HG02840 (cell line): ENCODE results near the gene SMYD3.

Experiments used
- ATAC-seq: cut with Tn5 transposase; IDR thresholded peaks from one replicate; pipeline ENCODE4 v1.9.1; 2021; ENCODE audit warnings: mild to moderate bottlenecking, moderate library complexity, moderate number of reproducible peaks; ENCODE audit not compliant: unreplicated experiment, low FRiP score

SMYD3 gene

DNA sequence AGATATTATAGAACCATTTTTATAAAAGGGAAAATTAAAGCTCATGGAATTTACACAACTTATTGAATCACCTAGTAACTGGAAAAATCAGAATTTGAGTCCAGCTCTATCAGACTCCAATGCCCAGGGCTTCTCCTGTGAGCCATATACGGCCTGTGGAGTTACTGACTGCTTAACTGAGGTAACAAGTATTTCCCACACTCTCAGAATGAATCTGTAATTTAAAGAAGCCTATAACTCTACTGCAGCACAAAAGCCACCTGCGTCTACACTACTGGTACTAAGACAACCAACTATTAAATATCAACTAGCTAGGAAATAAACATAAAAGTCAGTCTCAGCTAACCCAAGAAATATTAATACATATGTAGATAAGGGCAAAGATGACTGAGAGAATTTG, 29.4 kb downstream of the SMYD3 start:
- ATAC-seq: no peak

DNA sequence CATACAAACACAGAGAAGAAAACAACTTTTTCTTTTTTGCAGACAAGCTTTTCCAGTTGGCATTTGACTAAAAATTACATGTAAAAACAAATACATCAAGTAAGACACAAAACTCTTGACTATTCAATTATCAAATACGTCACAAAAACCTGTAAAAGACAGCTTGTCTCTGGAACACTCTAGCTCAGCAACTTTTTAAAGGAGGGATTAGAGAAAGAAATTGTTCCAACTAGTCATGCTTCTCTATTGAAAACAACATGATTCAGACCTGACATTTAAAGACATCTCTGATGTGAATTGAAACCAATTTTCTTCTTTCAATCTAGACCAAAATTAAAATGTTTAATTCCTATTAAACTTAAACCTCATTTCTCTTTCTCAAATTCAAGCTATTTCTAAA, 30.3 kb downstream of the SMYD3 start:
- no peak for ATAC-seq

DNA sequence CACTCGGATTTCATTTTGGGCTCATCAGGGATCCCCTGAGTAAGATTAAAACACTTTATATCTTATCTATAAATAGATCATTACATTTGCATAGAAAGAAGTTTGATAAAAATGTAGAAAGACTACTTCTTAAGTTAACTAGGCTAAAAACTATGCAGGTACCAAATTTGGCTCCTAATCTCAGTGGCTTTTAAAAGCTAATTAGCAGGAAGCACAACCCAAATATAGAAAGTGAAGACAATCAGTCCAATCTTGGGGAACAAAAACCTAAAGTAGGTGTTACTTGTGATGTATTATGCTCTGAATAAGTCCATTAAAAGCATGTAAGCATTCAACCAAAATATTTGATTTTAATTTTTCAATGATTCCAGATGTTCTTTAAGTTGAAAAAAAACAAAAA, 35.4 kb downstream of the SMYD3 start:
- ATAC-seq: no peak

DNA sequence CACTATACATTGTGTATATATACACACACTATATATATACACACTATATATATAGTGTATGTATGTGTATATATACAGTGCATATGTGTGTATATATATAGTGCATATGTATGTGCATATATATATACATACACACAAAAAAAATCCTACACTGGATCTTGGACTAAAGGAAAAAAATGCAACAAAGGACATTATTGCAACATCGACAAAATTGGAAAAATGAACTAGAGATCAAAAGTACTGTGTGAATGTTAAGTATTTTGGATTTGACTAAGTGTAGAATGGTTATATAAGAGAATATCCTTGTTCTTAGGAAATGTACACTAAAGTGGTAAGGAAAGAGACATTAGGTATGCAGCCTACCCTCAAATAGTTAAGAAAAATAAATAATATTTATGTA, 36.5 kb downstream of the SMYD3 start:
- ATAC-seq: no peak

DNA sequence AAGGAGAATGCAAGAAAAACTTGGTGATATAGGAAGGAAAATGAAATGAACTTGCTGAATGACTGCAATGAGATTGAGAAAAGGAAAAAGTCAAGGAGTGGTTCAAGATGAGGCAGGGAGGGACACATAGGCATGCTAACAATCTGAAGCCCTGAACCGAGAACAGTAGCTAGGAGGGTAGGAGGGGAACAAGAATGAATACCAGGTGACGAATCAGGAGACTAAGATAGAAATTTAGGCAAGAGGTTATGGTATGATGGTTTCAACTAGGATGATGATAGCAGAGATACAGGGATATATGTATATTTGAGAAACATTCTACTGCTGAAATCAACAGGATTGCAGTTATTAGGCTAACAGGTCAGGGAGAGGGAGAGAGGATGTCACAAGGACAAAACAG, 44.1 kb downstream of the SMYD3 start:
- no peak for ATAC-seq

DNA sequence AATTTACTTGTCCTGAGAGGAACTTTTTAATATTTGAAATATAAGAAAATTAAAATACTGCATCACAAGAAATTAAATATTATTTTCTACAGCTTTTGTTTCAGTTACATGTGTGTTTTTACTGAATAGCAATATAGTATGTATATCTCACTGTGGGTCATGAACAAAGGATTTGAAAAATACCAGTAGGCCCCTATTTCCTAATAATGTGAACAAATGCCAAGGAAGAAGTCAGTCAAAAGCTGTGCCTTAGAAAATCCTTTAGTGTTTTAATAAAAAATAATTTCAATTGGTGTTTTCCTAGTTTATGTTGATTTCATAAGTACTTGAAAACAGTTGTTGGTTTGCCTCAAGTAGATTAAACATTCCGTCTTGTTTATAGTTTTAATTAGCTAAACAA, 46.7 kb downstream of the SMYD3 start:
- ATAC-seq: no peak

DNA sequence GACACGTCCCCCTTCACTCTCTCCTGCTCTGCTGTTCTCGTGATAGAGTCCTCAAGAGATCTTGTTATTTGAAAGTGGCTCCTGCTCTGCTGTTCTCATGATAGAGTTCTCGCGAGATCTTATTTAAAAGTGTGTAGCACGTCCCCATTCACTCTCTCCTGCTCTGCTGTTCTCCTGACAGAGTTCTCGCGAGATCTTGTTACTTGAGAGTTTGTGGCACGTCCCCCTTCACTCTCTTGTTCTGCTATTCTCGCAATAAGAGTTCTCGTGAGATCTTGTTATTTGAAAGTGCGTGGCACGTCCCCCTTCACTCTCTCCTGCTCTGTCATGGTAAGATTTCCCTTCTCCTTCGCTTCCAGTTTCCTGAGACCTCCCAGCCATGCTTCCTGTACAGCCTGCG, 47.9 kb downstream of the SMYD3 start:
- ATAC-seq: no peak

DNA sequence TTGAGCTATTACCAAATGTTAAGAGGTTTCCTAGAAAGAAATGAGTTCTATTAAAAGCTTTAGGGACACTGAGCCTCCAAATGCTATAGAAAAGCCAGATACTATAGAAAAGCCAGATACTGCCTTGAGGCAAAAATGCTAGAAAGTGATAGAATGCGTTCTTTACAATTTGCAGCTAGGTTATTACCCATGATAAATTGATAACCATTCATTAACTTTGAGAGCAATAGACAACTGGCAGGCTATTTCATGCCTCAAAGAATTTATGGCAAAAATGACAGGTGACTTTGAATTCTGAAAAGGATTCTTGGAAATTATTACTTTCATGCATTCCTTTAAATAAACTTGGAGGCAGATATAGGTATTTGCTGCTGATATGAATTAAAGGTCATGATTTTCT, 51.6 kb downstream of the SMYD3 start:
- ATAC-seq: no peak

DNA sequence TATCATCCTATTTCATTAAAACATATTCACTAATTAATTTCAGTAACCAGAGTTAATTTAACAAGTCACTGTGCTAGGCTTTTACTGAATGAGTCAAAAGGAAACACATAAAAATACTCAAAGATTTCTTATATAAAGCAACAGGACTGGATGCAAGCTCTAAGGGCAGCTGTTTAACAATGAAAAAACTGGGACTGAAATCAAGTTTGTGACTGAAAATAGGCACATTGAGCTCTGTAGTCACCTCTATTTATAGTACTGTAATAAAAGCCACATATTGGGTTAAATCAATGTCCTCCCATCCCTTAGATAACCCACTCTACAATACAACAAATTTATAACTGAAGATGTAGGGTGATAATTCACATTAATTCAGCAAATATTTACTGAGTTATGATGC, 52.4 kb downstream of the SMYD3 start:
- ATAC-seq: no peak

DNA sequence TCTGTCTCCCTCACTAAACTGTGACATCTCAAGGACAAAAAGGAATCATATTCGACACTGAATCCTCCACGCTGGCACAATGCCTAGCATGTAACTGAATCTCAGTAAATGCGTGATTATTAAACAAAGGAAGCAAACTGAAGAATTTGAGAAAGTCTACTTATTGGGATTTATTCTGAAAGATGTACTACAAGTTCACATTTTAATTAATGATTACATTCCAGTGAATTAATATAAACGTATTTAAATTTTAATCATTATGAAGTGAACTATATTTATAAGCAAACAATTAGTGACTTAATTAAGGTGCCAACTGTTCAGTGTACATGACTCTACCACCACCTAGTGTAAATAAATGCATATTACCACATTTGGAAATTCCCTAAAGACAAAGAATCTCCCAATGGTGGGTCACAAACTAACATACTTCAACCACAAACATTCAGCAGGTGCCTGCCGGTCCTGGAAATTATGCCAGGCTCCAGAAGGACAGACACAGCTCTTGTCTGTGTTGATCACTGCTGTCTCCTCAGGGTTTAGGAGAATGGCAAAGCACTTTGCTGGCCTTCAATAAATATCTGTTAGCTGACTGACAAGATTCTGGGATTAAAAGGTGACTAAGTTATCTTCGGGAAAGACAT, 56.3 kb downstream of the SMYD3 start:
- ATAC-seq: no peak

DNA sequence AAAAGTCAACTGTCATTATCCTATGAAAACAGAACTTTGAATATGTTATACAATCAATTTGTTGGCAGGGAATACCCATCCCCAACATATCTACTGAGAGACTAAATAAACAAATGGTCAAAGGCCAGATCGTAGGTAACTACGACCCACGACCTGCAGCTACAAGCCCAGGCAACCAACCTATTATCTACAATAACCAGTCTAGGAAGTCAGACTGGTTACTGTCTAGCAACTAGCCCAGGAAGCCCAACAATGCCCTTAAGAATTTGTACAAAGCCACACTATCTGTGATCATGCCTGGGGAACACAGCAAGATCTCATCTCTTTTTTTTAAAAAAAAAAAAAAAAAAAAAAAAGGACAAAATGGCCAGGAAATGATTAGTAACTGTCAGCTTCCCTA, 58.7 kb downstream of the SMYD3 start:
- no peak for ATAC-seq

DNA sequence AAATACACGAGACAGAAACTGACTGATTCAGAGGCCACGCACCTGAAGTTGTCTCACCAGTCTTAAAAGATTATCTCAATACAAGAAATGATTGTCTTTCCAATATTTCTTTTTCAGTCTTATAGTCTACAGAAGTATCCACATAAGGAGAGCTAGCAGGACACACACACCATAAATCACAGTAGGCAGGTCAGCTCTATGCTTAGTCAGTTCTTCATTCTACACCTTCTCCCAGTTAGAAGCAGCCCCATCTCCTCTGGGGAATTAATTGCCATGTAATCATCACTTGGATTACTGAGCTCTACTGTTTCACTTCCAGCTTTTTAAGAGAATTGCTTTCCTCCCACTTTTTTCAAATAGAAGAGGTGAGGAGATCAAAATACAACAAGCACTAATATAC, 59.6 kb downstream of the SMYD3 start:
- no peak for ATAC-seq

DNA sequence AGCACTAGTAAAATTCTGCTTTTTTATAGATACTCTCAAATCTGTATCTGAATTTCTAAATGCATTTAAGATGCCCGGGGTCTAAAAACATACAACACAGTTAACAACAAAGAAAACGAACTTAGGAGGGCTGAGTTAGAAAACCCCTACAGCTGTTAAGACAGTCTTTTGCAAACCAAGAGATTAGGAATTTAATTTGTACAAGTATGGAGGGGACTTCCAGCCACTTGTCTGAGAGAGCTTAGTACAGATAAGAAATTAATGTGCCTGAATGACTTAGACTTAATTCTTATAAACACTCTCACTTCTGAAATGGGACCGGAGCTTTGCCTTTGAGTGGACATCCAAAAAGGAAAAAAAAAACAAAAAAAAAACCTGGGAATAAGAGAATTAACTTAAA, 61.6 kb downstream of the SMYD3 start:
- no peak for ATAC-seq

DNA sequence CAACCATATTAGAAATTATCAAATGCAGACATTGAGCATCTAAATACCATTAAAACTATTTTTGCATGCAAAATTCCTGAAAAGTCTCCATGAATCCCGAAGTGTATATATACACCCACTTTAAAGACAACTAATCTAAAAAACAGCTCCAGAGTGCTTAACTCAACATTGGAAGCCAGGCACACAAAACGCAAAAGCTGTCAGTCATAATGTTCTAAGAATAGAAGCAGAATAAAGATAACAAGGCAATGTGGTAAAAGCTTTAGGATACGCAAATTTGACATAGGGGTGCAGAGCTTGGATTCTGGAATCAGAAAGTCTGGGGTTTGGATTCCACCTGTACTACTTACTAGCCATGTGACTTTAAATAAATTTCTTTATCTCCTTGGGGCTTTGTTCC, 62.5 kb downstream of the SMYD3 start:
- ATAC-seq: no peak

DNA sequence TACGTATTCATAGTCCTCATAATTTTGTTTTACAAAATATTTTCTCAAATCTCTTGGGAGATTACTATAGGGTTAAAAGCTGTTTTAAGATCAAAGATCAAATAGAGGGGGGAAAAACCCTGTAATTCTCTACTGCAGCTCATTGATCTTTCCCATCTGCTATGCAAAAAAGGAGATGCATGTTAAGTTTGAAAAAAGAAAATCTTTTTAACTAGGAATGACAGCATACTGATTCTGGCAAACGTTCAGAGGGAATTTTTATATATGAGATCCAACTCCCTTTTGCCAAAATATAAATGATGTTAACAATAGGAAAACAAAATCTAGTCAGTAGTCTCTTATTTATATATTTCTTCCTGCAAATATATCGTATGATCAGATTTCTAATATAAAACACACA, 69.1 kb downstream of the SMYD3 start:
- ATAC-seq: no peak

DNA sequence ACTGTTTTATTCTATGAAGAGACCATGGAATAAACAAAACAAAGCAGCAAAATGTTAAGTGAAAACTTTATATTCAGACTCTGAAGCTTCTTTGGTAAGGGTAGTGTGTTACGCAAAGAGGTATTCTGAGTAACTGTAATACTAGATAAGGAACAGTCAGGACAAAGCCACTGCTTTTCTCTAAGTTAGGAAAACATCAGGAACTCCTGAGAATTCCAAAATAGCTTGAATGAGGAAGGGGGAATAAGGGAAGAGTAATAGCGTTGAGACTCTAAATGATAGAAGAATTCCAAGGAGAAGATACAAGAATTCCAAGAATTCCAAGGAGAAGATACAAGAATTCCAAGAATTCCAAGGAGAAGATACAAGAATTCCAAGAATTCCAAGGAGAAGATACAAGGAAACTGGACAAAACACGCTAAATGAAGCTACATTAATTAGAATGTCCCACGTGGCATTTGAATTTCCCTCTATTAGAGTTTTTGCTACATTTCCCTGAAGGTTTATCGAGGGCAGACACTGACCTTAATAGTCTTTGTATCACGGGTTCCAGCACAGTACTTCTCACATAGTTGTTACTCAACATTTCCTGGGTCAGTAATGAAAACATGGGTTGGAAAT, 71.5 kb downstream of the SMYD3 start:
- ATAC-seq: no peak

DNA sequence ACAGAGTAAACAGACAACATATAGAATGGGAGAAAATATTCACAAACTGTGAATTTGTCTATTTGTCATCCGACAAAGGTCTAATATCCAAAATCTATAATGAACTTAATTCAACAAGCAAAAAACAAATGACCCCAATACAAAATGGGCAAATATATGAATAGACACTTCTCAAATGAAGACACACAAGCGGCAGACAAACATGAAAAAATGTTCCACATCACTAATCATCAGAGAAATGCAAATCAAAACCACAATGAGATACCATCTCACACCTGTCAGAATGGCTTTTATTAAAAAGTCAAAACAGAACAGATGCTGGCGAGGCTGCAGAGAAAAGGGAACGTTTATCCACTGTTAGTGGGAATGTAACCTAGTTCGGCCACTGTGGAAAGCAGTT, 72.7 kb downstream of the SMYD3 start:
- no peak for ATAC-seq

DNA sequence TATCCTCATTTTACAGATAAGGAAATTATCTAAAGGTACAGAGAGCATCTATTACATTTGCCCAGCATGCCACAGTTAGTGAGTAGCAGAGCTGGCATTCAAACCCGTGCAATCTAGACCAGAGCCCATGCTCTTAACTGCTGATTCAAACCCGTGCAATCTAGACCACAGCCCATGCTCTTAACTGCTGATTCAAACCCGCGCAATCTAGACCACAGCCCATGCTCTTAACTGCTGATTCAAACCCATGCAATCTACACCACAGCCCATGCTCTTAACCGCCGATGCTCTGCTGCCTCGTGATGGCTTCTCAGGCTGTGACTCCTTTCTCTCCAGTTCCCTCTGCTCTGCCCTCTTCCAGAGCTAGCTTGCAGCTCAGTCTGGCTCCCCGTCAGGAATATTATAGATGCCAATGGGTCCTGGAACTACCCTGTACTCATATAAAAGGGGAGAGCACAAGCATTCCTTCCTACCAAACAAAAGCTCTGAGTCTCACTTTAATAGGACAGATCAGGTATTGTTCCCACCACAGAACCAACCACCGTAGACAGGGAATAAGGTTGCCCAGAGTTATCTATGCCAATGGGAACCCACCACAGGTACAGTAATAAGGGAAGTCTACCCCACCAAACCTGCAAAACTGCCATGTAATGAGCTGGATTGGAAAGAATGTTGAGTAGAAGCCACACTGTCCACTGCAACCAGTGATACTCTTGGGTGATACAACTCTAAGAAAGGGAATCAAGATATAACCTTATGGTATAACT, 78.4 kb downstream of the SMYD3 start:
- ATAC-seq: no peak

DNA sequence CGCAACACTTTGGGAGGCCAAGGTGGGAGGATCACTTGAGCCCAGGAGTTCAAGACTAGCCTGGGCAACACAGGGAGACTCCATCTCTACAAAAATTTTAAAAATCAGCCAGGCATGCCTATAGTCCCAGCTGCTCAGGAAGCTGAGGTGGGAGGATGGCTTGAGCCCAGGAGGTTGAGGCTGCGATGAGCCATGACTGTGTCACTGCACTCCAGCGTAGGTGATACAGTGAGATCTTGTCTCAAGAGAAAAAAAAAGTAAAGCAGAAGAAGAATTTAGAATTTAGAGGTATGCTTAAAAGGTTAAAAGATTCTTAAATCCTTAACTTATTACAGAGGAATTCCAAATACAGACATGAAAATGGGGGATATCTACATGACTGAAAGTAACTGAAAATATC, 79.5 kb downstream of the SMYD3 start:
- ATAC-seq: no peak

DNA sequence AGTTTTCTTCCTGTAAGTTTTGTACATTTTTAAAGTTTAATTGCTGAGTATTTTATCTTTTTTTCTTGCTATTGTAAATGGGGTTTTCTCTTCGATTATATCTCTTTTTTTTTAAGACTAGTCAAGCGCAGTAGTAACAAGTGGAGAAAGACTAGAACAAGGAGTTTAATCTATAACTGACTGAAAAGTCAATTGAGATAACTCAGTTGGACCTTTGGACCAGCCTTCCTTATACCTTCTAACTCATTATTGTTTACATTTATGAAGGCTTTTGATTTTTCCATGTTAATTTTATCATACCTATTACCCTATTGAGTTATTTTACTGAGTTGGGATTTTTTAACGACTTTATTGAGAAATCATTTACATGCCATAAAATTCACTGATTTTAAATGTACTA, 81.2 kb downstream of the SMYD3 start:
- no peak for ATAC-seq

DNA sequence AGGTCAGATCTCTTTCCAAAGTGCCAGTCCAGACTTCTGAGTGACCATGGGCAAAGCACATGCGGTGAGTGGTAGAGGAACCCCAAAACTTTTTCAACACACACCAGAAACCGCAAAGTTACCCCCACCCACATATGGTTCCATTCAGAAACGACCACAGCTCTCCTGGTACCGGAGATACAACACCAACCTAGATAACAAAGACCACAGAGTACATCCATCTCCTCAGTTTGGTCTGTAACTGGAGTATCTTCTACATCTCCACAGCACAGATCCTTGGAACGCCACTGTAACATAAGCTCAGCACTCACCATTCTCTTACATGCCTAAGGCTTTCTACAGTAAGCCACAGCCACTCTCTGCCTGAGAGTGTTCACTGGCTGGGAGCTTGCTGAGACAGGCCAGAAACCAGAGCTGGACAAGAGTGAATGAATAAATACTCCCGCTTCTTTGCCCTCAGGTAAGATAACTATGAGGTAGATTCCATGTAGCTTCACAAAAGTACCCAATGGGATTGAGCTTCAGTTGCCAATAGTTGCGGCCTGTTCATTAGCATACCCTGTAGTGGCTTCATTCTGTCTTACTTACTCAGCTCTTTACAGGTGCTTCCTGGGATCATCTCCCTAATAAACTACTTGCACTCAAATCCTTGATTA, 81.8 kb downstream of the SMYD3 start:
- ATAC-seq: no peak

DNA sequence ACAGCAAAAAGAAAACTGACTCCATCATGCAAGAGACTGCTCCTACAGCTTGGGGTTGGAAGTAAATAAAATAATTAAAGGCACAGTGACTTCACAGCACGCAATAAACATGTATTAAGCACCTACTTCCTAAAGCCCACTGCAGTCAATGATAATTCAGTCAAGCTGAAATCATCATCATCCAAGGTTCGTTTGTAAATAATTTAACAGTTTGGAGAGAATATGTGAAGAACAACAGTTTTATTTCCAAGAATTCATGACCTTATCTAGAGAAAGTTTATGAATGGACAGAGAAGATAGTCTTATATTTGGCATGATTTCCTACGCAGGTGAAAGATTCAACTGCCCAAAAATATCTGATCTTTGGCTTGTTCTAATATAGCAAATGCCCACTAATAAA, 86.8 kb downstream of the SMYD3 start:
- ATAC-seq: no peak
